PC-9 (cell line): ENCODE results near the gene SNX20. TPM values are rescaled to one million over a fixed set of nuclear protein-coding genes. Genes with fewer than 3 reads are reported as not detected.

Experiments used
- BruUV-seq: library from RNA; stranded (reverse); fragments of 400-500 nt; replicated peaks from 2 replicates; lab custom pipeline; 2021; lab: Mats Ljungman, UMichigan
- CTCF ChIA-PET: fragments of 300-600 bp; sonication (Branson Sonifier 250); formaldehyde crosslinking; loops from one replicate; lab custom pipeline; 2022; ENCODE audit warnings: antibody characterized with exemption; lab: Charles Lee
- POLR2A ChIA-PET: fragments of 300-600 bp; sonication (Branson Sonifier 250); formaldehyde crosslinking; loops from one replicate; lab custom pipeline; 2022; ENCODE audit warnings: antibody characterized with exemption; ENCODE audit not compliant: unreplicated experiment; lab: Charles Lee
- DNase-seq, 2 experiments: peaks; one replicate each; pipeline versions ENCODE4 v3.0.0 to v3.0.0-alpha.2; 2015 to 2022; ENCODE audit warnings: mixed read lengths in 1 of 2
- H2AFZ ChIP-seq: fragments of 200-600 bp; sonication (generic); 2 replicates; pipeline ENCODE4 v1.8.1; 2017; ENCODE audit warnings: antibody characterized with exemption
- H3F3A ChIP-seq: fragments of 200-600 bp; sonication (generic); 2 replicates; pipeline ENCODE4 v1.8.1; 2017; ENCODE audit warnings: antibody characterized with exemption, mild to moderate bottlenecking, low read depth; ENCODE audit not compliant: insufficient read depth
- H3K27ac ChIP-seq: fragments of 200-600 bp; sonication (generic); 2 replicates; pipeline ENCODE4 v1.6.1; 2016; ENCODE audit warnings: mixed run types
- H3K27me3 ChIP-seq: fragments of 200-600 bp; sonication (generic); 2 replicates; pipeline ENCODE4 v1.6.1; 2016; ENCODE audit warnings: low read depth, mixed run types; ENCODE audit not compliant: insufficient read depth
- H3K36me3 ChIP-seq: fragments of 200-600 bp; sonication (generic); 2 replicates; pipeline ENCODE4 v1.6.1; 2016; ENCODE audit warnings: low read depth, mixed run types
- H3K4me1 ChIP-seq: fragments of 200-600 bp; sonication (generic); replicated peaks from 2 replicates; pipeline ENCODE4 v1.6.1; 2016; ENCODE audit warnings: mixed run types; ENCODE audit not compliant: insufficient read depth
- H3K4me2 ChIP-seq: fragments of 200-600 bp; sonication (generic); 2 replicates; pipeline ENCODE4 v1.6.1; 2017; ENCODE audit warnings: mixed run types
- H3K4me3 ChIP-seq: fragments of 200-600 bp; sonication (generic); 2 replicates; pipeline ENCODE4 v1.6.1; 2016; ENCODE audit warnings: mixed run types
- H3K79me2 ChIP-seq: fragments of 200-600 bp; sonication (generic); 2 replicates; pipeline ENCODE4 v1.6.1; 2017; ENCODE audit warnings: low read depth, mixed run types
- H3K9me2 ChIP-seq: fragments of 200-600 bp; sonication (generic); 2 replicates; pipeline ENCODE4 v1.8.1; 2017; ENCODE audit warnings: mild to moderate bottlenecking; ENCODE audit not compliant: insufficient read depth
- H3K9me3 ChIP-seq: fragments of 200-600 bp; sonication (generic); 2 replicates; pipeline ENCODE4 v1.8.1; 2016; ENCODE audit warnings: low read depth; ENCODE audit not compliant: insufficient read depth
- H4K20me1 ChIP-seq: fragments of 200-600 bp; sonication (generic); 2 replicates; pipeline ENCODE4 v1.8.1; 2017; ENCODE audit not compliant: insufficient read depth
- EZH2 ChIP-seq: fragments of 200-600 bp; sonication (generic); IDR thresholded peaks from 2 replicates; pipeline ENCODE4 v1.8.0; 2017; ENCODE audit warnings: antibody characterized with exemption, low read depth
- intact Hi-C: fragments of 100-400 bp; cut with micrococcal nuclease; formaldehyde crosslinking; loops from one replicate; pipeline ENCODE4 v1.10.0; 2022; ENCODE audit not compliant: unreplicated experiment
- total RNA-seq: library from RNA; stranded (reverse); gene quantifications from 2 replicates; pipeline ENCODE4 v1.2.3, GENCODE V29; 2021
- TF ChIP-seq, protein P1 (sequence below): fragments of 200-600 bp; sonication (generic); conservative IDR thresholded peaks from 2 replicates; pipeline ENCODE4 v1.6.1; 2017; ENCODE audit warnings: mixed run types, antibody characterized with exemption, mild to moderate bottlenecking, moderate library complexity

SNX20 gene
- total RNA-seq, 1 experiment from 2014 or later: not detected

DNA sequence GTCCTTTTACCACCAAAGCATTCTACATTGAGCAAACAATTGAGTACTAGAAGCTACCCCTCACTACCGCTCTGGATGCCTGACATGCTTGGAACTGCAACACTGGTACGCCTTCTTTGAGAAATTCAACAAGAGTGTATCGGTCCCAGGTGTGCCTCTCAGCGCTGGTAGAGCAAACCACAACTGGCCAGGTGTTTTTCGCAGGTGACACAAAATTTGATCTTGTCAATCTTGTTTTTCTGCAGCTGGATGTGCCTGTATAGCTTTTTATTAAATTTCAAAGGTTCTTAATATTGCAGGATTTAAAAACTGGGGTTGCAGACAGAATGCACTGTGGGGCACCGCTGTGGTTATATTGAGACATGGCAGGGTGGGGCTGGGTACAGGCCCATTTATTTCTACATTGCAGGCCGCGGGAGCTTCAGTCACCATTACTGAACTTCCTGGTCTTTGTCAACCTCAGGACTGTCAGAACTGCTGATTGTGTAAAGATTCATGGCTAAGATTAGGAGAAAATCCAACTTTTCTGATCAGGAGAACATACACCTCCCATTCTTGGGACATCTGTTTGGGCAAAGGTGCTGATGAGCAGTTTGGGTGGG, 4.5 kb upstream of the SNX20 start:
- Histone ChIP-seq H3K4me3 (no peak overlapping the region), H4K20me1 (no peaks in the 10 kb centered on the region), H3K4me1 (no peaks in the 10 kb centered on the region), H3K9me2 (no peaks in the 10 kb centered on the region), H3K9me3 (no peaks in the 10 kb centered on the region), H3K79me2 (no peaks in the 10 kb centered on the region), H3K4me2 (no peak overlapping the region), H3K27ac (no peak overlapping the region), H3F3A (no peaks in the 10 kb centered on the region), H3K36me3 (no peaks in the 10 kb centered on the region), H2AFZ (no peak overlapping the region), H3K27me3 (no peaks in the 10 kb centered on the region)
- intact Hi-C loops: no loop called here
- DNase-seq: no peak
- TF ChIP-seq, protein P1, sequence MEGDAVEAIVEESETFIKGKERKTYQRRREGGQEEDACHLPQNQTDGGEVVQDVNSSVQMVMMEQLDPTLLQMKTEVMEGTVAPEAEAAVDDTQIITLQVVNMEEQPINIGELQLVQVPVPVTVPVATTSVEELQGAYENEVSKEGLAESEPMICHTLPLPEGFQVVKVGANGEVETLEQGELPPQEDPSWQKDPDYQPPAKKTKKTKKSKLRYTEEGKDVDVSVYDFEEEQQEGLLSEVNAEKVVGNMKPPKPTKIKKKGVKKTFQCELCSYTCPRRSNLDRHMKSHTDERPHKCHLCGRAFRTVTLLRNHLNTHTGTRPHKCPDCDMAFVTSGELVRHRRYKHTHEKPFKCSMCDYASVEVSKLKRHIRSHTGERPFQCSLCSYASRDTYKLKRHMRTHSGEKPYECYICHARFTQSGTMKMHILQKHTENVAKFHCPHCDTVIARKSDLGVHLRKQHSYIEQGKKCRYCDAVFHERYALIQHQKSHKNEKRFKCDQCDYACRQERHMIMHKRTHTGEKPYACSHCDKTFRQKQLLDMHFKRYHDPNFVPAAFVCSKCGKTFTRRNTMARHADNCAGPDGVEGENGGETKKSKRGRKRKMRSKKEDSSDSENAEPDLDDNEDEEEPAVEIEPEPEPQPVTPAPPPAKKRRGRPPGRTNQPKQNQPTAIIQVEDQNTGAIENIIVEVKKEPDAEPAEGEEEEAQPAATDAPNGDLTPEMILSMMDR: no peak
- TF ChIP-seq EZH2: no peak
- no TSS peak for BruUV-seq
- ChIA-PET POLR2A (no interaction called here), CTCF (interaction anchor here (0.6 kb wide), 1 partner anchor 13 kb away, joined by 6 read pairs; no protein-coding TSS in a partner anchor)

DNA sequence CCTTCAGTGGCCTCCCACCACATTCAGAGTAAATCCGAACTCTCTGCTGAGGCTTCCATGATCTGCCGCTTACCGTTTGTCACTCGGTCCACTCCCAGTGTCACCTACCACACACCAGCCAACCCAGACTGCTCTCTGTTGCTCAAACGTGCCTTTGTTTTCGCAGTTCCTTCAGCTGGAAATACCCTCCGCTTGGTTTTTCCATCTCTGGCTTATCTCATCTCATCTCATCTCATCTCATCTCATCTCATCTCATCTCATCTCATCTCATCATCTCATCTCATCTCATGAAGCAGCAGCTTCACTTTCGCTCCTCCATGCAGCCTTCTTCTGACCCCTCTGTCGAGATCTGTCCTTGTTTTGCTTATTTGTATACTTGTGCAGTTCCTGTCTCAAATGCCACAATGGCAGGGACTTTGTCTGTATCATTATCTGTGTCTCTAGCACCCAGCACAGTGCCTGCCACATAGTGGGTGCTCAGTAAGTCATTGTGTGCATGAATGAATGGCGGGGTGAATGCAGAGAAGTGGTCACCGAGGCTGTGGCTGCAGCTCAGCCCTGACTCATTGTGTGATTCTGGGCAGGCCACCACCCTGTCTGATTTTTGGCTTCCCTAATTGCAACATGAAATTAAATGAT, 3.8 kb upstream of the SNX20 start:
- ChIA-PET POLR2A (no interaction called here), CTCF (no interaction called here)
- DNase-seq: no peak
- no peaks in the 10 kb centered on the region for H3K79me2 ChIP-seq
- H2AFZ ChIP-seq: no peak overlapping the region
- no peaks in the 10 kb centered on the region for H3K4me1 ChIP-seq
- H3K9me3 ChIP-seq: no peaks in the 10 kb centered on the region
- intact Hi-C loops: no loop called here
- TF ChIP-seq, protein P1: no peak
- TF ChIP-seq EZH2: no peak
- H3K4me3 ChIP-seq: no peak overlapping the region
- no peaks in the 10 kb centered on the region for H3F3A ChIP-seq
- H3K27me3 ChIP-seq: no peaks in the 10 kb centered on the region
- H3K27ac ChIP-seq: no peak overlapping the region
- no peaks in the 10 kb centered on the region for H4K20me1 ChIP-seq
- no peaks in the 10 kb centered on the region for H3K36me3 ChIP-seq
- no peaks in the 10 kb centered on the region for H3K9me2 ChIP-seq
- BruUV-seq: no TSS peak
- H3K4me2 ChIP-seq: no peak overlapping the region

- H3K27ac ChIP-seq: no peak overlapping the region
- ChIA-PET CTCF (no interaction called here), POLR2A (no interaction called here)
- no peak overlapping the region for H3K4me3 ChIP-seq
- no peaks in the 10 kb centered on the region for H4K20me1 ChIP-seq
- BruUV-seq: no TSS peak
- no peaks in the 10 kb centered on the region for H3K36me3 ChIP-seq
- H2AFZ ChIP-seq: no peak overlapping the region
- H3K9me3 ChIP-seq: no peaks in the 10 kb centered on the region
- no peak for TF ChIP-seq EZH2
- H3K4me1 ChIP-seq: no peaks in the 10 kb centered on the region
- intact Hi-C loops: no loop called here
- no peak overlapping the region for H3K4me2 ChIP-seq
- H3K9me2 ChIP-seq: no peaks in the 10 kb centered on the region
- H3K79me2 ChIP-seq: no peaks in the 10 kb centered on the region
- H3F3A ChIP-seq: no peaks in the 10 kb centered on the region
- no peak for DNase-seq
- no peaks in the 10 kb centered on the region for H3K27me3 ChIP-seq
Observed at GRCh38 chr16:50683689-50684374, 2.7 kb upstream of the SNX20 start.
